CD14-positive monocyte (primary cell): Measurements from ENCODE around the gene RIBC1. TPM values are rescaled to one million over a fixed set of nuclear protein-coding genes. Genes with fewer than 3 reads are reported as not detected.
A peak's percentile ranks its signal among the peaks of the same experiment; 100 is the strongest.

Experiments
- DNase-seq, 3 donors: peaks; one replicate each; pipeline ENCODE4 v3.0.0-alpha.2; 2011 to 2022
- H2AFZ ChIP-seq: 2 replicates; pipeline ENCODE4 v1.6.0; 2012; ENCODE audit warnings: mild to moderate bottlenecking, low read depth, low read length, inconsistent platforms; ENCODE audit not compliant: insufficient read depth, poor library complexity, severe bottlenecking
- H3K27ac ChIP-seq, 2 donors: 1 replicate in 1 of 2; 2 replicates in 1 of 2; pipeline ENCODE4 v1.5.1; 2012 to 2013; ENCODE audit warnings: low read length in 2 of 2, control low read depth in 1 of 2, inconsistent platforms in 1 of 2, low read depth in 1 of 2, mild to moderate bottlenecking in 1 of 2
- H3K27me3 ChIP-seq, 2 donors: one replicate each; pipeline versions ENCODE4 v1.6.0 to v1.6.1; 2011 to 2013; ENCODE audit warnings: low read length in 2 of 2; ENCODE audit not compliant: control insufficient read depth in 2 of 2, insufficient read depth in 2 of 2
- H3K36me3 ChIP-seq, 2 donors: replicated peaks in 1 of 2; 1 replicate in 1 of 2; 2 replicates in 1 of 2; pipeline versions ENCODE4 v1.5.1 to v1.6.1; 2012 to 2013; ENCODE audit warnings: low read length in 2 of 2, control low read depth in 1 of 2, inconsistent platforms in 1 of 2, mild to moderate bottlenecking in 1 of 2; ENCODE audit not compliant: insufficient read depth in 2 of 2, control insufficient read depth in 1 of 2
- H3K4me1 ChIP-seq, 2 donors: 1 replicate in 1 of 2; 2 replicates in 1 of 2; pipeline versions ENCODE4 v1.5.1 to v1.6.1; 2012 to 2013; ENCODE audit warnings: low read length in 2 of 2, control low read depth in 1 of 2, inconsistent platforms in 1 of 2, mild to moderate bottlenecking in 1 of 2, moderate library complexity in 1 of 2; ENCODE audit not compliant: insufficient read depth in 2 of 2, control insufficient read depth in 1 of 2
- H3K4me2 ChIP-seq: replicated peaks from 2 replicates; pipeline ENCODE3; 2012; ENCODE audit warnings: low read length, moderate library complexity, mild to moderate bottlenecking; ENCODE audit not compliant: poor library complexity, severe bottlenecking; ENCODE audit errors: extremely low read depth
- H3K4me3 ChIP-seq, 3 experiments: fragments of 200-600 bp in 1 of 3; sonication (generic) in 1 of 3; replicated peaks in 1 of 3; 1 replicate in 2 of 3; 2 replicates in 1 of 3; pipeline ENCODE4 v1.5.1; 2011 to 2013; ENCODE audit warnings: low read length in 3 of 3, mild to moderate bottlenecking in 3 of 3, control low read depth in 2 of 3, low read depth in 2 of 3, inconsistent platforms in 1 of 3, moderate library complexity in 1 of 3
- H3K79me2 ChIP-seq: 2 replicates; pipeline ENCODE4 v1.6.0; 2012; ENCODE audit warnings: mild to moderate bottlenecking, control low read depth, inconsistent platforms, low read length, moderate library complexity; ENCODE audit not compliant: insufficient read depth
- H3K9ac ChIP-seq: 2 replicates; pipeline ENCODE4 v1.6.0; 2017; ENCODE audit warnings: low read length, mild to moderate bottlenecking; ENCODE audit not compliant: insufficient read depth, poor library complexity, severe bottlenecking
- H3K9me3 ChIP-seq, 2 donors: replicated peaks in 1 of 2; 1 replicate in 1 of 2; 2 replicates in 1 of 2; pipeline versions ENCODE4 v1.5.1 to v1.6.1; 2012 to 2013; ENCODE audit warnings: low read length in 2 of 2, control low read depth in 1 of 2; ENCODE audit not compliant: control insufficient read depth in 1 of 2, insufficient read depth in 1 of 2
- H4K20me1 ChIP-seq: 2 replicates; pipeline ENCODE4 v1.6.0; 2012; ENCODE audit warnings: mild to moderate bottlenecking, low read length, control low read depth, moderate library complexity; ENCODE audit not compliant: insufficient read depth
- H3K27ac Mint-ChIP-seq, 7 donors: one replicate each; pipeline ENCODE4 v1.8.0; 2020; ENCODE audit warnings: mild to moderate bottlenecking in 7 of 7, mixed read lengths in 7 of 7, moderate library complexity in 6 of 7, inconsistent platforms in 2 of 7
- H3K27me3 Mint-ChIP-seq, 3 donors: one replicate each; pipeline ENCODE4 v1.8.0; 2021 to 2022; ENCODE audit warnings: low read depth in 3 of 3, mild to moderate bottlenecking in 3 of 3, mixed read lengths in 3 of 3, moderate library complexity in 3 of 3, inconsistent platforms in 1 of 3
- H3K36me3 Mint-ChIP-seq, 2 donors: one replicate each; pipeline ENCODE4 v1.8.0; 2020; ENCODE audit warnings: mixed read lengths in 2 of 2, inconsistent platforms in 1 of 2, mild to moderate bottlenecking in 1 of 2
- H3K4me1 Mint-ChIP-seq: one replicate; pipeline ENCODE4 v1.8.0; 2020; ENCODE audit warnings: mild to moderate bottlenecking, mixed read lengths
- H3K4me3 Mint-ChIP-seq, 2 donors: one replicate each; pipeline ENCODE4 v1.8.0; 2020; ENCODE audit warnings: mild to moderate bottlenecking in 2 of 2, mixed read lengths in 2 of 2, moderate library complexity in 1 of 2
- H3K9me3 Mint-ChIP-seq, 7 donors: one replicate each; pipeline ENCODE4 v1.8.0; 2020 to 2022; ENCODE audit warnings: mixed read lengths in 7 of 7, mild to moderate bottlenecking in 6 of 7, moderate library complexity in 6 of 7, inconsistent platforms in 2 of 7
- WGBS: methylation state at CpG from one replicate; pipeline ENCODE4 v1.1.5; 2013; ENCODE audit warnings: missing lambda C conversion rate; ENCODE audit not compliant: insufficient coverage; 5-methylcytosine and 5-hydroxymethylcytosine counted together
- intact Hi-C, 2 donors: fragments of 100-400 bp; cut with micrococcal nuclease; formaldehyde crosslinking; loops; one replicate each; pipeline versions ENCODE4 v1.15.0 to v1.15.1; 2023
- polyA plus RNA-seq, 3 donors: library from polyadenylated mRNA; depleted of rRNA in 1 of 3; unstranded in 2 of 3; stranded (reverse) in 1 of 3; fragments of 300-500 nt in 2 of 3; fragments of >200 nt in 1 of 3; fragmentation: Illumina TruSeq in 2 of 3; gene quantifications; 1 replicate in 2 of 3; 2 replicates in 1 of 3; pipeline ENCODE4 v1.2.3, GENCODE V29; 2012 to 2021
- TF ChIP-seq, protein P1 (sequence below): fragments of 200-600 bp; IDR thresholded peaks from one replicate; pipeline ENCODE4 v1.8.0; 2022; ENCODE audit warnings: antibody characterized with exemption, mild to moderate bottlenecking

The RIBC1 gene
- polyA plus RNA-seq, 3 donors, result 0.31 to 0.35 TPM; not detected in 1

DNA sequence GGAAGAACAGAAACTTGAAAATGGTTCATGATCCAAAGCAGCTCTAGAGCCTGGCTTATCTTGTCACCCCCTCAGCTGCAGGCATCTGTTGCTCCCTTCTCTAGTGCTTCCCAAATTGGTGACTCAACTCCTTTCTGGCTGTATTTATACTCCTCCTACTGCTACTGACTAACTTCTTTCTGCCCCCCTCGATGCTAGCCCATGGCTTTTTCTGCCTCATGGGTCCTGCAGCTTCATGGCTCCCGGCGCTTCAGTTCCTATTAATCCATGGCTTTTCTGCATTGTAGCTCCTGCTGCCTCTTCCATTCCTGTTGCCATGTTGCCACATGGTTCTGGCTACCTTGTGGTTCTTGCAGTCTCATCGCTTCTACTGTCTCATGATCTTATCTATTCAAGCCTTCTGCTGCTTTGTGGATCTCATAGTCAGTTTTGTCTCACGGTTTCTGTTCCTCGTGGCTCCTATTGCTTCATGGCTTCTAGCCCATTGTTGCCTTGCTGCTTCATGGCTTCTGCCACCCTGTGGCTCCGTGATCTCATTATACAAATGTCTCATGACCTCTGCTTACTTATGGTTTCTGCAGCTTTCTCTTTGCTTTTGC lies 48.4 kb upstream of the RIBC1 start:
- Mint-ChIP-seq H3K27ac (peak overlapping the region; percentile 64 to 94 (median 88)), H3K4me3 (peak overlapping the region; percentile 50 to 59), H3K9me3 (peaks cover 0 to 9% (median 3%) of the 10 kb centered on the region in 7 donors), H3K4me1 (peaks cover 40% of the 10 kb centered on the region), H3K27me3 (peaks cover 0 to 2% (median 0%) of the 10 kb centered on the region in 3 donors), H3K36me3 (peaks cover 8 to 29% of the 10 kb centered on the region in 2 donors)
- peak overlapping the region; percentile 4 for H2AFZ ChIP-seq
- WGBS, result 32% methylated on average over 5 of the region's 7 CpGs
- DNase-seq, result peak; percentile 66 to 69 (median 68)
- H3K4me1 ChIP-seq, result peaks cover 34 to 37% of the 10 kb centered on the region in 2 donors
- H3K27ac ChIP-seq, result peak overlapping the region; percentile 55 to 60
- H3K36me3 ChIP-seq, result peaks cover 16 to 32% of the 10 kb centered on the region in 2 donors
- no peak overlapping the region for H3K9ac ChIP-seq
- peak overlapping the region in 1 of 3 experiments; percentile 5 for H3K4me3 ChIP-seq
- no peaks in the 10 kb centered on the region for H4K20me1 ChIP-seq
- intact Hi-C loops, result loop anchor here in 1 of 2 donors (10.0 kb wide), 1 partner anchor 60 kb away; no protein-coding TSS in a partner anchor
- peak overlapping the region; percentile 56 for H3K4me2 ChIP-seq
- no peaks in the 10 kb centered on the region for H3K27me3 ChIP-seq
- H3K79me2 ChIP-seq, result no peaks in the 10 kb centered on the region
- H3K9me3 ChIP-seq, result no peaks in the 10 kb centered on the region
- TF ChIP-seq, protein P1, sequence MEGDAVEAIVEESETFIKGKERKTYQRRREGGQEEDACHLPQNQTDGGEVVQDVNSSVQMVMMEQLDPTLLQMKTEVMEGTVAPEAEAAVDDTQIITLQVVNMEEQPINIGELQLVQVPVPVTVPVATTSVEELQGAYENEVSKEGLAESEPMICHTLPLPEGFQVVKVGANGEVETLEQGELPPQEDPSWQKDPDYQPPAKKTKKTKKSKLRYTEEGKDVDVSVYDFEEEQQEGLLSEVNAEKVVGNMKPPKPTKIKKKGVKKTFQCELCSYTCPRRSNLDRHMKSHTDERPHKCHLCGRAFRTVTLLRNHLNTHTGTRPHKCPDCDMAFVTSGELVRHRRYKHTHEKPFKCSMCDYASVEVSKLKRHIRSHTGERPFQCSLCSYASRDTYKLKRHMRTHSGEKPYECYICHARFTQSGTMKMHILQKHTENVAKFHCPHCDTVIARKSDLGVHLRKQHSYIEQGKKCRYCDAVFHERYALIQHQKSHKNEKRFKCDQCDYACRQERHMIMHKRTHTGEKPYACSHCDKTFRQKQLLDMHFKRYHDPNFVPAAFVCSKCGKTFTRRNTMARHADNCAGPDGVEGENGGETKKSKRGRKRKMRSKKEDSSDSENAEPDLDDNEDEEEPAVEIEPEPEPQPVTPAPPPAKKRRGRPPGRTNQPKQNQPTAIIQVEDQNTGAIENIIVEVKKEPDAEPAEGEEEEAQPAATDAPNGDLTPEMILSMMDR, result no peak

- Histone ChIP-seq H3K27me3 (no peaks in the 10 kb centered on the region), H3K79me2 (no peaks in the 10 kb centered on the region), H3K9ac (no peak overlapping the region), H3K4me1 (peaks cover 34 to 37% of the 10 kb centered on the region in 2 donors), H3K4me2 (peak overlapping the region; percentile 56), H3K4me3 (peak overlapping the region in 1 of 3 experiments; percentile 5), H3K9me3 (no peaks in the 10 kb centered on the region), H3K36me3 (peaks cover 22 to 38% of the 10 kb centered on the region in 2 donors), H4K20me1 (no peaks in the 10 kb centered on the region), H2AFZ (peak overlapping the region; percentile 4), H3K27ac (peak overlapping the region; percentile 55 to 60)
- Mint-ChIP-seq H3K9me3 (peaks cover 0 to 7% (median 3%) of the 10 kb centered on the region in 7 donors), H3K4me3 (peak overlapping the region; percentile 50 to 59), H3K27ac (peak overlapping the region; percentile 64 to 92 (median 87)), H3K4me1 (peaks cover 40% of the 10 kb centered on the region), H3K27me3 (peaks cover 0 to 2% (median 0%) of the 10 kb centered on the region in 3 donors), H3K36me3 (peaks cover 14 to 35% of the 10 kb centered on the region in 2 donors)
- peak in 1 of 3 donors; percentile 5 for DNase-seq
- intact Hi-C loops, result loop anchor here (5.0 to 10.0 kb wide), 2 partner anchors 53 to 60 kb away; no protein-coding TSS in a partner anchor
- TF ChIP-seq, protein P1, result peak; percentile 18
Measured at GRCh38 chrX:53374923-53375322, 47.8 kb upstream of the RIBC1 start.
